AG04450 (cell line): ENCODE data around the gene APBA2. TPM values are rescaled to one million over a fixed set of nuclear protein-coding genes. Genes with fewer than 3 reads are reported as not detected.

ENCODE experiments used
- CTCF ChIA-PET: fragments of 300-600, 350-600 bp; formaldehyde crosslinking; extraction: SDS; loops from one replicate; lab custom pipeline; 2022; ENCODE audit warnings: antibody characterized with exemption, inconsistent platforms; lab: Charles Lee
- POLR2A ChIA-PET: fragments of 350-600 bp; formaldehyde crosslinking; extraction: SDS; loops from one replicate; lab custom pipeline; 2021; ENCODE audit warnings: antibody characterized with exemption, inconsistent platforms; lab: Yijun Ruan, JAX
- DNase-seq: peaks from one replicate; pipeline ENCODE4 v3.0.0-alpha.2; 2011; ENCODE audit warnings: low read depth, low spot score
- H3K27ac ChIP-seq: one replicate; pipeline ENCODE4 v1.5.1; 2012; ENCODE audit warnings: low read depth, low read length, control low read depth
- H3K27me3 ChIP-seq: one replicate; pipeline ENCODE4 v1.6.0; 2012; ENCODE audit warnings: low read length; ENCODE audit not compliant: control insufficient read depth, insufficient read depth
- H3K4me3 ChIP-seq: 2 replicates; pipeline ENCODE4 v1.5.1; 2011; ENCODE audit warnings: mild to moderate bottlenecking, low read depth, low read length, control low read depth
- H3K9me3 ChIP-seq: 2 replicates; pipeline ENCODE4 v1.5.1; 2012; ENCODE audit warnings: low read length; ENCODE audit not compliant: control insufficient read depth, insufficient read depth
- CTCF ChIP-seq: IDR thresholded peaks from 2 replicates; pipeline ENCODE4 v1.5.1; 2011; ENCODE audit warnings: low read depth, low read length, control low read depth, inconsistent platforms
- polyA plus RNA-seq: library from polyadenylated mRNA; depleted of rRNA; stranded (reverse); fragments of >200 nt; gene quantifications from 2 replicates; pipeline ENCODE4 v1.2.3, GENCODE V29; 2011

Gene APBA2
- polyA plus RNA-seq, 1 experiment, result 18.9 TPM

- Histone ChIP-seq H3K9me3 (peaks cover 6% of the 10 kb centered on the region), H3K27me3 (no peaks in the 10 kb centered on the region), H3K4me3 (no peak overlapping the region), H3K27ac (no peak overlapping the region)
- CTCF ChIA-PET, result no interaction called here
- POLR2A ChIA-PET, result no interaction called here
- no peak for DNase-seq
- no peak for TF ChIP-seq CTCF
Measured at GRCh38 chr15:28937271-28937670, 51.5 kb downstream of the APBA2 start.

GRCh38 chr15:28942046-28942445 lies 56.3 kb downstream of the APBA2 start:
- H3K27me3 ChIP-seq, result no peaks in the 10 kb centered on the region
- peaks cover 7% of the 10 kb centered on the region; the same call in 1 of the 2 replicates for H3K9me3 ChIP-seq
- DNase-seq, result no peak
- no peak overlapping the region for H3K27ac ChIP-seq
- H3K4me3 ChIP-seq, result no peak overlapping the region
- ChIA-PET CTCF (no interaction called here), POLR2A (no interaction called here)
- TF ChIP-seq CTCF, result no peak

- Histone ChIP-seq H3K9me3 (peaks cover 7% of the 10 kb centered on the region; the same call in 1 of the 2 replicates), H3K27ac (no peak overlapping the region), H3K4me3 (no peak overlapping the region), H3K27me3 (no peaks in the 10 kb centered on the region)
- DNase-seq, result no peak
- CTCF ChIA-PET, result no interaction called here
- TF ChIP-seq CTCF, result no peak
- POLR2A ChIA-PET, result no interaction called here
Measured at GRCh38 chr15:28942571-28942970, 56.8 kb downstream of the APBA2 start.

- Histone ChIP-seq H3K27ac (no peak overlapping the region), H3K9me3 (peaks cover 7% of the 10 kb centered on the region; the same call in 1 of the 2 replicates), H3K4me3 (no peak overlapping the region), H3K27me3 (no peaks in the 10 kb centered on the region)
- TF ChIP-seq CTCF, result no peak
- CTCF ChIA-PET, result no interaction called here
- POLR2A ChIA-PET, result no interaction called here
- no peak for DNase-seq
Measured at GRCh38 chr15:28943146-28943545, 57.4 kb downstream of the APBA2 start.

- ChIA-PET POLR2A (no interaction called here), CTCF (no interaction called here)
- Histone ChIP-seq H3K9me3 (peaks cover 7% of the 10 kb centered on the region; the same call in 1 of the 2 replicates), H3K4me3 (no peak overlapping the region), H3K27ac (no peak overlapping the region), H3K27me3 (no peaks in the 10 kb centered on the region)
- TF ChIP-seq CTCF, result no peak
- DNase-seq, result no peak
Measured at GRCh38 chr15:28943611-28944230, 57.9 kb downstream of the APBA2 start.
